NAMALWA (cell line): ENCODE results near the gene SLAMF9.
A peak's percentile ranks its signal among the peaks of the same experiment; 100 is the strongest.
"Not testable (repeated sequence)": the region's sequence is repeated elsewhere in the genome, so short reads cannot be mapped to it uniquely, and the experiment has no call there.

Experiments
- DNase-seq: peaks from one replicate; pipeline ENCODE4 v3.0.0-alpha.2; 2015; ENCODE audit warnings: low spot score

SLAMF9 gene

DNA sequence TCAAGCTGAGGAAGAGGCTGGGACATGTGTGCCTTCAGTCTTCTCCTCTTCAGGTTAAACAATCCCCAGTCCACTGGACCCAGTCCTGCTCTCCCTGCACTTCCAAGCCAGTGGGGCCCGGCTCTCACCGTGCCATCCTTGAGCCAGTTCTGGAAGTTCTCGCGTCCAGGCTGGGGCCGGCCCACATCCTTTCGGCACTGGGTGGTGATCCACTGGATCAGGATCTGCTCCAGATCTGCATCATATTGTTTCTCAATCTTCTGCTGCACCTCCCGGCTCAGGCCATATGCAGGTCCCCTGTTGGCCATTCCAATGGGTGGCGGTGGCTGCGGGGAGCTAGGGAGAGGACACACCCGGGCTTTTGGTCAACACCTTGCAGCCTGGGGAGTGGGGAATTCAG lies 33.8 kb downstream of the SLAMF9 start:
- no peak for DNase-seq

DNA sequence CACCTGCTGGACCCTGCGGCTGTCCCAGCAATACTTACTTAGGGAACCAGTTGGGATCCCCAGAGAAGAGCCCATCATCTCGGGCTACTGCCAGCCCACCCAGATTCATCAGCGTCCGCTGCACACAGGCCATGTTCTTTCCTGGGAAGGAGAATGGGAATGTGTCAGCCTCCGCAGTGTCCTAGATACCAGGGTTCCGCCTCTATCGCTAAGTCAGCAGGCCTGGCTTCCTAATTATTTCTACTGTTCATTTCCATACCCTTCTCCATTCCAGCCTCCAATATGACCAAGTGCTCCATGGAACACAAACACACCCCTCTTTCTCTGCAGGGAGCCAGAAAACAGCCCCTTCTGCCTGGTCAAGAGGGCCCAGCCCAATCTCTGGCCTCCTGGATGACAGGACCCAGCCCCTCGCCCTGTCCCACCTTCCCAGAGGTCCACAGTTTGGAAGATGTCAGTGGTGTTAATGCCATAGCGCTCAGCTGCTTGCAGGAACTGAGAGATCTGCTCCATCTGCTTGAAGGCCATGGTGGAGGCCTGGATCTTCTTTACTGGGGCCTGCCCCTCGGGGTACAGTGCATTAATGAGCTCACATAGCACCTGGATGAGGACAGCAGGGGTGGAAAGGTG lies 34.7 kb downstream of the SLAMF9 start:
- DNase-seq, result no peak

DNA sequence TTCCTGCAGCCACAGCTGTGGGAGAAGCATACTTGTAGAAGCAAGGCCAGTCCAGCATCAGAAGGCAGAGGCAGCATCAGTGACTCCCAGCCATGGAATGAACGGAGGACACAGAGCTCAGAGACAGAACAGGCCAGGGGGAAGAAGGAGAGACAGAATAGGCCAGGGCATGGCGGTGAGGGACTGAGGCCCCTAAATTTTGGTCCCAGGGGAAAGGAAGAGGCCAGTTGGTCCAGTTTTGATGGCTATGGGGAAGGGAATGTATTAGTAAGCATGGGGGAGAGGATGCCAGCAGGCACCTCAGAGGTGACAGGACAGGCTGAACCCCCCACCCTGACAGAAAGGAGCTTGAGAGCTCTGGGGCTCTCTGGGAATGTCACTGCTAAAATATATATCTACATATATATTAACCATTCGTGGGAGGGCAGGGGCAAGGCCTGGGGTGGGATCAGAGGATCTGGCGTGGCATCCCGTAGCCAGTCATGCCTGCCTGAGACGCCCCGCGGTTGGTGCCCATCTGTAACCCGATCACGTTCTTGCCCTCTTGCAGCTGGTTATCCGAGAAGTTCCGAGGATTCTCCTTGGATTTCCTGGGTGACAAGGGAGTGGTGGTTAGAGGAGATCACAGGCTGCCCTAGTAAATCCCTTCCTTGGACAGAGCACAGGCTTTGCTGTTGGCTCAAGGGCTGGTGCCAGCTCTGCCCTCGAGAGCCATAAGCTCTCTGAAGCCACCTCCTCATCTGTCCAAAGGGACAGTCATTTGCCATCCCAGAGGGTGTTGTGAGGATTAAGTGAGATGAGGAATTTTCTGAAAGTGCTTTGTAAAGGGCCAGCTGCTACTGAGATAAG lies 35.5 kb downstream of the SLAMF9 start:
- no peak for DNase-seq

DNA sequence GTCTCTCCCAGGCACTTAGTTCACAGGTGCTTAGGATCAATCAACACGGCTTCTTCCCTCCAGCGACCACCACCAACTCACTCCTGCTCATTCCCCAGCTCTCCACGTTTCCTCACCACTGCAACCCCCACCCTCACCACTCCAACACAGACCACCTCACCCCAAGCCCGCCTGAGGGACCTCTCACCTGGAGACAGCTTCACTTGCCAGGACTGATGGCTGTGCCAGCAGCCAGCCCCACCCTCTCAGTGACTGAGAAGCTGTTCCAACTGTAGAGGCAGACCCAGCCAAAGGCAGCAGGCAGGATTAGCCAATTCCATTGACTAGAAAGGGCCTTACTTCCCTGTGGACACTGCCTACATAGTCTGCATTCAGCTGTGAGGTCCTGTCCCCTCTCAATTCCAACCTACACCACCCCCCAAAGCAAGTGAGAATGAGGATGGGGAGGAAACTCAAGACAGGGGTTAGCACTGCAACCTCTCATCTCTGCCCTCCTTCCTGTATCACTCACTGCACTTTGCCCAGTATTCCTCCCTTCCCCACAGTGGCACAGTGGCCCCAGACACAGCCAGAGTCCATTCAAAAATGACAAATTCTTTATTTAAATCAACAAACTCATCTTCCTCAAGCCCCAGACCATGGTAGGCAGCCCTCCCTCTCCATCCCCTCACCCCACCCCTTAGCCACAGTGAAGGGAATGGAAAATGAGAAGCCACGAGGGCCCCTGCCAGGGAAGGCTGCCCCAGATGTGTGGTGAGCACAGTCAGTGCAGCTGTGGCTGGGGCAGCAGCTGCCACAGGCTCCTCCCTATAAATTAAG lies 36.3 kb downstream of the SLAMF9 start:
- peak; percentile 55 for DNase-seq

DNA sequence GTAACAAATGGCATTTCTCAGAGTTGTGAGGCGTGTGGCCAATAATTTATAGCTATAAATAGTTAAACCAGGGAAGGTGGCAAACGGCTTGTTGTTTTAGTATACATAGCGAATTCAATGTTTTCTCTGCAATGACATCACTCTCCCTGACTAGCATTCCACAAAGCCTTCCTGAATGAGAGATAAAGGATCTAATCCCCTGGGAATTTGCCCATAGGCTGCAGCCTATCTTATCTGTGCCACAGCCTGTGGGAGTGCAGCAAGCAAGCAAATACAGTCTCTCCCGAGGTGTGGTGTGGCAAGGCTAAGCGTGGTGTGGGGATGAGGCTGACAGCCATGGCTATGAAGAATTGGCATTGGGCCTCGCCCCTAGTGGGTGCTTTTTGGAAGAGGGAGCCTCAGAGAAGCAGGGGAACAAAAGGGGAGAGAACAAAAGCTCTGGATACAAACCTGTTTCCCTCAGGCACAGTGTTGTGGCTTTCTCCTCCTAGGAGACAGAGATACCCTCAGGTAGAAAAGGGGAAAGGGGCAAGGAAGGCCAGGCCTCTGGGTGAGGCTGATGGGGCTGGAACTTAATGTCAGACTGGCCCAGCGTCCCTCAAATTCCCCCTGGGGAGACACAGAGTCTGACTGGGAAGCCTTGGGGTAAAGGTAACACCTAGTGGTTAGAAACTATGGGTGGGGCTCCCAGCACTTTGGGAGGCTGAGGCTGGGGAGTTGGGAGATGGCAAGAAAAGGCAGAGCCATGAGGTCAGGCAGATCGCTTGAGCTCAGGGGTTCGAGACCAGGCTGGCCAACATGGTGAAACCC lies 37.6 kb downstream of the SLAMF9 start:
- DNase-seq, result no peak

DNA sequence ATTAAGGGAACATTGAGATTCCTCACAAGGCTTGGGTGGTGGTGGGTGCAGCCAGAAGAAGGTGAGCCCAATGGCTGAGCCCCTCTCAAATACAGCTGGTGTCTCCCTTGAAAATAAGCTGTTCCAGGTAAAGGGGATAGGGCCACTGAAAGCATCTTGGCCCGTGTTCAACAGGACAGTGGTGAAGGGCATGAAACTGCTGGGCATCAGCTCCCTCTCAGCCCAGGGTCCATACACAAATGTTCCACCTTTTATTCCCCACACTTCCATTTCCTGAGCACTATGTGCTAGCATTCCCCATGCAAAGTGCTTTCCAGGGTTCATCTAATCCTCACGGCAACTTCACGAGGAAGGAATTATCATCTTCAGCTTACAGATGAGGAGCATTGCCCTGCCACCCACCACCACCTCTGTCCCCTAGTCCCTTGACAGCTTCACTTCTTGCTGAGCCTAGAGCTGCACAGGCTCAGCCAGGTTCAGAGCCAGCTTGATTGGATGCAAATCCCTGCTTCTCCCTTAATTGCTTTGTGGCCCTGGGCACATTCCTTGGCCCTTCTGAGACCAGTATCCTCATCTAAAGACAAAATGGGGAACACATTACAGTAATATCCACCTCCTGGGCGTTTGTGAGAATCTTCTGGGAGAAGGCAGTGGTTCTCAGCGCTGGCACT lies 38.3 kb downstream of the SLAMF9 start:
- DNase-seq, result no peak

DNA sequence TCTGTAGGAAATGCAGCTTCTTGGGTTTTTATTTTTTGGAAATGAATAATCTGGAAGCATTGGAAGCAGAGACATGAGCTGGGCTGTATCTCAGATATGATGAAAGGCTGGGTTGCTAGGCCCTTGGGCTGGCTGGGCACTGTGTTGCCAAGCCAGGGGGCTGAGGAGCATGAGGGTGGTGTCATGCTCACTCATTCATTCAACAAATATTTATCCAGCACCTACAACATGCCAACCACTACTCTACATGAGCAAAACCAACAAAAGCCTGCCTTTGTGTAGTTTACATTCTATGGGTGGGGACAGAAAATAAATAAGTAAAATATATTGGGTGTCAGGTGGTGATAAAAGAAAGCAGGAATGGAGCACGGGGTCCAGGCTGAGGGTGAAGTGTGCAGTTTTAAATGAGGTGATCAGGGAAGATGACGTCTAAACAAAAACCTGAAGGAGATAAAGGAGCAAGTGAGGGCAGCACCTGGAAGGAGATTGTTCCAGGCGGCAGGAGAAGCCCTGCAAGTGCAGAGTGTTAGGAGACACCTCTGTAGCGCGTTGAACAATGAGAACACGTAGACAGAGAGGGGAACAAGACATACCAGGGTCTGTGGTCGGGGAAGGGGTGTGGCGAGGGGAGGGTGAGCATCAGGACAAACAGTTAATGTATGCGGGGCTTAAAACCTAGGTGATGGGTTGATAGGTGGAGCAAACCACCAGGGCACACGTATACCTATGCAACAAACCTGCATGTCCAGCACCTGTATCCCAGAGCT lies 39.6 kb downstream of the SLAMF9 start:
- no peak for DNase-seq

DNA sequence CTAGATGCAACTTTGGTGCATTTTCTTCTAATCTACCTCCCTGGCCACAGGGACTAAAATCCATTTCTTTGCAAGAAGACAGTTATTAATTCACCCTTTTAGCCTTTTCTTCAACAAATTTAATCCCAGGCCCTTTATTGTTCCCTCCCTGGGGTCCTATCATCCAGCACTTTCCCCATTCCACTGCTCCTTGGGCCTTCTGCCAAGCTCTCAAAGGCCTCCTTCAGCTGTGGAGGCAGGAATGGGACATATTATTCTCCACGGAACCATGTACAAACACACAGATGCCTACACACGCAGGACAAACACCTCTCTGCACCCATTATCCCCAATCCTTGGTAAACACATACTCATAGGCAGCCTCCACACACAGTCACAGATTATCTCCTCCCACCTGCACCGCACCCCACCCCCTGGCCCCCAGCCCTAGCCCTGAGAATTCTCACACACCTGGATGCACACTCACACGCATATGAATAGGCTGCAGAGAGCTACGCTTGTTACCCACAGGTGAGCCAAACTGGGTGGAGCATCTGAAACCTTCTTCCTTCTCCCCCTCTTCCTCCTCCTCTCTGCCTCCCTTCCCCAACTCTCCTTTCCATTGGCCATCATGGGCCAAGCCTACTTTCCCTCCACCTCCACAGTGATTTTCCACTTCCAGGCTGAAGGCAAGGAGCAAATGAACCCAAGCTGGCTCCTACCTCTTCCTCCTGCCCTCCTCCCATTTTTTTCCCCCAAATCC lies 40.4 kb downstream of the SLAMF9 start:
- DNase-seq, result no peak

DNA sequence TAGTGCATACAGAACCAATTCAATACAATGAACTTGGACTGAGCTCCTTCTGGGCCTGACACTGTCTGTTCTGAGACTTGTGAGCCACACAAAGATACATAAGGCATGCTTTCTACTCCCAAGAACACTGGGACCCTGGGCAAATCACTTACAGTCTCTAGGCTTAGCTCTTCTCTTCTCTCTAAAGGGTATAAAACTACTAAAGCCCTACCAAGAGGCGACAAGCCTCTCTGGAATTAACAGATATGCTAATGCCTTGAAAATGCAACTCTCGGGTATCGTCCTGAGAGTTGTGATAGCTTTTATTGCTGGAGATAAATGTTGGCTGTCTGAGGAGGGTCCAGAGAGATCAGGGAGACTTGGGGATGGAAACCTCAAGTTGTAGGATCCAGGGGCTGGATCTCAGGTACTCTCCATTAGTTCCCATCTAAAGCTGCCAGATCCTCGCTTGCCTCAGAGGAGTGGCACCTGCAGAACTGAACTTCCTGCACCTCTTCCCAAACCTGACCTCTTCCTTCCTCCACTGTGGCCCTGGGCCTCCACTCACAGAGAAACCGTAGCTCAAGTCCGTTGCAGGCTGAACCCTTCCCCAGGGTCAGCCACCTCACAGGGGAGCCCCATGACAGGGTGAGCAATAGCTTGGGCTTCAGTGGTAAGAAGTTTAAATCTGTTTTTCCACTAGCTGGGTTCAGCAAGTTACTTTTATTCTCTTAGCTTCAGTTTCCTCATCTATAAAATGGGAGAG lies 42.5 kb downstream of the SLAMF9 start:
- no peak for DNase-seq

- DNase-seq, result no peak
Observed at GRCh38 chr1:159908031-159908940, 45.8 kb downstream of the SLAMF9 start.

GRCh38 chr1:159906960-159907359 lies 47.1 kb downstream of the SLAMF9 start:
- no peak for DNase-seq

DNA sequence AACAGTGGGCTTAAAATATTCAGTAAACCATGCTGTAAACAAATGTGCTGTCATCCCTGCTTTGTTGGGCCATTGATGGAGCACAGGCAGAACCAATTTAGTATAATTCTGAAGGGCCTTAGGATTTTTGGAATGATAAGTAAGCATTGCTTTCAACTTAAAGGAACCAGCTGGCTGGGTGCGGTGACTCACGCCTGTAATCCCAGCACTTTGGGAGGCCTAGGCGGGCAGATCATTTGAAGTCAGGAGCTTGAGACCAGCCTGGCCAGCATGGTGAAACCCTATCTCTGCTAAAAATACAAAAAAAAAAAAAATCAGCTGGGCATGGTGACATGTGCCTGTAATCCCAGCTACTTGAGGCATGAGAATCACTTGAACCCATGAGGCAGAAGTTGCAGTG lies 50.0 kb downstream of the SLAMF9 start:
- not testable (repeated sequence) for DNase-seq

- no peak for DNase-seq
Observed at GRCh38 chr1:159902541-159902940, 51.5 kb downstream of the SLAMF9 start.
